Endothelial cell of umbilical vein (primary cell): ENCODE results near the gene ZKSCAN1. TPM values are rescaled to one million over a fixed set of nuclear protein-coding genes. Genes with fewer than 3 reads are reported as not detected.
"Not testable (repeated sequence)": the region's sequence is repeated elsewhere in the genome, so short reads cannot be mapped to it uniquely, and the experiment has no call there.

ENCODE experiments used
- BruUV-seq: library from RNA; stranded (reverse); fragments of 400-500 nt; replicated peaks from 2 replicates; lab custom pipeline; 2021; lab: Mats Ljungman, UMichigan
- CTCF ChIA-PET: fragments of 300-600, 350-600 bp; sonication (Branson Sonifier 250); formaldehyde crosslinking; loops from one replicate; lab custom pipeline; 2021; ENCODE audit warnings: antibody characterized with exemption, inconsistent platforms; lab: Charles Lee
- POLR2A ChIA-PET: fragments of 300-600, 350-600 bp; sonication (Branson Sonifier 250); formaldehyde crosslinking; loops from one replicate; lab custom pipeline; 2021; ENCODE audit warnings: antibody characterized with exemption, inconsistent platforms; lab: Charles Lee
- DNase-seq: peaks from one replicate; pipeline ENCODE4 v3.0.0-alpha.2; 2011; ENCODE audit warnings: low read depth, low spot score
- FAIRE-seq: peaks from 2 replicates; lab custom pipeline; 2011; peaks lifted over from hg19 to GRCh38; lab: Jason Lieb, UNC
- H2AFZ ChIP-seq: 2 replicates; pipeline ENCODE4 v1.6.0; 2012; ENCODE audit warnings: low read depth, low read length, control low read depth, inconsistent platforms
- H3K27ac ChIP-seq: 2 replicates; pipeline ENCODE4 v1.5.1; 2011; ENCODE audit warnings: low read depth, mild to moderate bottlenecking, control low read depth, low read length, moderate library complexity; ENCODE audit not compliant: insufficient read depth
- H3K27me3 ChIP-seq, 2 experiments: 2 replicates each; pipeline versions ENCODE4 v1.6.0 to v1.6.1; 2011; ENCODE audit warnings: low read length in 2 of 2, mixed read lengths in 1 of 2; ENCODE audit not compliant: control insufficient read depth in 2 of 2, insufficient read depth in 2 of 2
- H3K36me3 ChIP-seq, 2 experiments: 2 replicates in 1 of 2; 3 replicates in 1 of 2; pipeline ENCODE4 v1.5.1; 2011; ENCODE audit warnings: low read length in 2 of 2, mild to moderate bottlenecking in 1 of 2, moderate library complexity in 1 of 2; ENCODE audit not compliant: control insufficient read depth in 2 of 2, insufficient read depth in 2 of 2; ENCODE audit errors: extremely low read depth in 1 of 2
- H3K4me1 ChIP-seq: 3 replicates; pipeline ENCODE4 v1.5.1; 2011; ENCODE audit warnings: mild to moderate bottlenecking, low read length; ENCODE audit not compliant: control insufficient read depth, insufficient read depth; ENCODE audit errors: extremely low read depth
- H3K4me2 ChIP-seq: 2 replicates; pipeline ENCODE4 v1.6.1; 2011; ENCODE audit warnings: low read length, control low read depth, mixed read lengths; ENCODE audit not compliant: insufficient read depth
- H3K4me3 ChIP-seq, 3 experiments: fragments of 200-600 bp in 1 of 3; sonication (generic), shearing (Covaris generic) in 1 of 3; replicated peaks in 1 of 3; 2 replicates each; pipeline ENCODE4 v1.5.1; 2011 to 2016; ENCODE audit warnings: control low read depth in 3 of 3, low read length in 3 of 3, mild to moderate bottlenecking in 2 of 3, inconsistent platforms in 1 of 3, low read depth in 1 of 3, moderate library complexity in 1 of 3; ENCODE audit not compliant: insufficient read depth in 1 of 3
- H3K79me2 ChIP-seq: 2 replicates; pipeline ENCODE4 v1.6.0; 2012; ENCODE audit warnings: low read length, inconsistent platforms; ENCODE audit not compliant: control insufficient read depth, insufficient read depth
- H3K9ac ChIP-seq: replicated peaks from 2 replicates; pipeline ENCODE3; 2011; ENCODE audit warnings: low read length, control low read depth; ENCODE audit not compliant: insufficient read depth; ENCODE audit errors: extremely low read depth
- H3K9me1 ChIP-seq: replicated peaks from 3 replicates; pipeline ENCODE4 v1.6.0; 2011; ENCODE audit warnings: mild to moderate bottlenecking, low read length; ENCODE audit not compliant: control insufficient read depth, insufficient read depth; ENCODE audit errors: extremely low read depth
- H3K9me3 ChIP-seq: replicated peaks from 2 replicates; pipeline ENCODE4 v1.5.1; 2012; ENCODE audit warnings: low read length, inconsistent platforms; ENCODE audit not compliant: control insufficient read depth, insufficient read depth
- H4K20me1 ChIP-seq: replicated peaks from 2 replicates; pipeline ENCODE3; 2011; ENCODE audit warnings: mild to moderate bottlenecking, low read length; ENCODE audit not compliant: control insufficient read depth, insufficient read depth; ENCODE audit errors: extremely low read depth
- CTCF ChIP-seq, 2 donors: IDR thresholded peaks; 1 replicate in 1 of 2; 2 replicates in 1 of 2; pipeline ENCODE4 v1.5.1; 2011; ENCODE audit warnings: low read length in 2 of 2, mild to moderate bottlenecking in 2 of 2, moderate library complexity in 2 of 2, control low read depth in 1 of 2, inconsistent platforms in 1 of 2, low read depth in 1 of 2; ENCODE audit not compliant: insufficient read depth in 1 of 2; ENCODE audit errors: extremely low read depth in 1 of 2
- EZH2 ChIP-seq: IDR thresholded peaks from 2 replicates; pipeline ENCODE4 v1.6.1; 2012; ENCODE audit warnings: borderline replicate concordance, low read depth, mild to moderate bottlenecking, moderate library complexity, low read length, inconsistent platforms; ENCODE audit not compliant: severe bottlenecking
- FOS ChIP-seq: IDR thresholded peaks from 2 replicates; pipeline ENCODE4 v1.6.1; 2011; ENCODE audit warnings: mild to moderate bottlenecking, low read length, moderate library complexity, borderline replicate concordance; ENCODE audit not compliant: insufficient read depth
- GATA2 ChIP-seq: IDR thresholded peaks from 2 replicates; pipeline ENCODE4 v1.7.0; 2011; ENCODE audit warnings: low read depth, mild to moderate bottlenecking, moderate library complexity, mixed read lengths, low read length; ENCODE audit not compliant: insufficient read length, insufficient read depth
- JUN ChIP-seq: IDR thresholded peaks from 2 replicates; pipeline ENCODE4 v1.6.1; 2011; ENCODE audit warnings: borderline replicate concordance, low read depth; ENCODE audit not compliant: insufficient read length, insufficient read depth
- MAX ChIP-seq: IDR thresholded peaks from 2 replicates; pipeline ENCODE4 v1.6.1; 2011; ENCODE audit not compliant: insufficient read depth, insufficient read length
- MYC ChIP-seq: IDR thresholded peaks from one replicate; pipeline ENCODE4 v1.6.1; 2011; ENCODE audit warnings: mild to moderate bottlenecking, low read depth, low read length
- POLR2A ChIP-seq: IDR thresholded peaks from 2 replicates; pipeline ENCODE4 v1.6.1; 2012; ENCODE audit warnings: low read depth, mild to moderate bottlenecking, control low read depth, low read length
- POLR2AphosphoS5 ChIP-seq: IDR thresholded peaks from 2 replicates; pipeline ENCODE4 v1.6.1; 2012; ENCODE audit warnings: low read depth, mild to moderate bottlenecking, control low read depth, low read length, moderate library complexity; ENCODE audit not compliant: insufficient read depth
- dilution Hi-C: fragments of 300-500 bp; cut with MboI; formaldehyde crosslinking; loops from one replicate; pipeline ENCODE4 v1.15.0; 2019; ENCODE audit warnings: low sequenced_read_pairs; ENCODE audit not compliant: extremely low pct_ligation_motif_present
- intact Hi-C: fragments of 100-400 bp; cut with micrococcal nuclease; formaldehyde crosslinking; loops from one replicate; pipeline ENCODE4 v1.10.0; 2022
- polyA plus RNA-seq, 4 experiments: library from polyadenylated mRNA; depleted of rRNA in 3 of 4; stranded (reverse) in 3 of 4; unstranded in 1 of 4; fragments of >200 nt; gene quantifications; 2 replicates each; pipeline versions ENCODE4 v1.2.1 to v1.2.3, GENCODE V29; 2011 to 2012; ENCODE audit warnings: missing spikeins in 1 of 4
- total RNA-seq: library from RNA; stranded (reverse); gene quantifications from 2 replicates; pipeline ENCODE4 v1.2.3, GENCODE V29; 2021

Gene ZKSCAN1
- total and polyA plus RNA-seq, 2 donors (not counting 3 experiments of a cell fraction or from before 2014, with no cell fraction given) = 12.3 to 57.8 TPM

GRCh38 chr7:100008525-100008924, 6.9 kb upstream of the ZKSCAN1 start:
- no peaks in the 10 kb centered on the region for H4K20me1 ChIP-seq
- dilution Hi-C loops (no loop called here), intact Hi-C loops (no loop called here)
- H3K27me3 ChIP-seq = no peaks in the 10 kb centered on the region
- FAIRE-seq = no peak
- no peaks in the 10 kb centered on the region for H3K36me3 ChIP-seq
- no peaks in the 10 kb centered on the region for H3K9me1 ChIP-seq
- POLR2A ChIA-PET = no interaction called here
- no TSS peak for BruUV-seq
- H2AFZ ChIP-seq = no peak overlapping the region
- CTCF ChIA-PET = interaction anchor here (1.6 kb wide), 1 partner anchor 13 kb away, joined by 3 read pairs; no protein-coding TSS in a partner anchor
- H3K9me3 ChIP-seq = no peaks in the 10 kb centered on the region
- no peak overlapping the region for H3K27ac ChIP-seq
- no peak for TF ChIP-seq JUN
- TF ChIP-seq POLR2A = no peak
- TF ChIP-seq CTCF (IDR thresholded peaks at IDR 0.05; ENCODE audit: extremely low read depth in 1 of 2, insufficient read depth in 1 of 2, low read depth in 1 of 2, low read length in 2 of 2) = no peak
- no peak for TF ChIP-seq POLR2AphosphoS5
- no peak for TF ChIP-seq EZH2
- TF ChIP-seq FOS = no peak
- TF ChIP-seq MAX = no peak
- TF ChIP-seq MYC = no peak
- TF ChIP-seq GATA2 = no peak
- H3K4me3 ChIP-seq = no peak overlapping the region
- no peak overlapping the region for H3K9ac ChIP-seq
- DNase-seq = no peak
- no peaks in the 10 kb centered on the region for H3K79me2 ChIP-seq
- no peaks in the 10 kb centered on the region for H3K4me1 ChIP-seq
- no peak overlapping the region for H3K4me2 ChIP-seq

- H3K4me2 ChIP-seq, FAIRE-seq, dilution Hi-C loops, H4K20me1 ChIP-seq, H3K4me3 ChIP-seq, H3K9ac ChIP-seq, H3K36me3 ChIP-seq, H3K4me1 ChIP-seq, H2AFZ ChIP-seq, POLR2A ChIA-PET, H3K79me2 ChIP-seq, H3K27me3 ChIP-seq, H3K27ac ChIP-seq, DNase-seq, intact Hi-C loops, BruUV-seq, H3K9me1 ChIP-seq, H3K9me3 ChIP-seq: not testable (repeated sequence)
- CTCF ChIA-PET = interaction anchor here (1.1 kb wide), 1 partner anchor 16 kb away, joined by 5 read pairs; no protein-coding TSS in a partner anchor
Measured at GRCh38 chr7:100009952-100010351, 5.4 kb upstream of the ZKSCAN1 start.
